Subcutaneous adipose tissue (tissue), 4 donors: ENCODE data around the gene ASB7. TPM values are rescaled to one million over a fixed set of nuclear protein-coding genes. Genes with fewer than 3 reads are reported as not detected.

ENCODE experiments used
- total RNA-seq, 4 donors: library from RNA; depleted of rRNA; stranded (reverse); fragments of >200 nt; gene quantifications; one replicate each; pipeline ENCODE4 v1.1.0, GENCODE V29; 2016
- TF ChIP-seq, protein P1 (sequence below): fragments of 450-650 bp; IDR thresholded peaks from one replicate; pipeline ENCODE4 v1.5.1; 2016; ENCODE audit warnings: low read depth, mild to moderate bottlenecking, control low read depth, antibody characterized with exemption, moderate library complexity

The ASB7 gene
- total RNA-seq, 4 donors from 2014 or later, result 9.7 to 14.5 (median 11.7) TPM

DNA sequence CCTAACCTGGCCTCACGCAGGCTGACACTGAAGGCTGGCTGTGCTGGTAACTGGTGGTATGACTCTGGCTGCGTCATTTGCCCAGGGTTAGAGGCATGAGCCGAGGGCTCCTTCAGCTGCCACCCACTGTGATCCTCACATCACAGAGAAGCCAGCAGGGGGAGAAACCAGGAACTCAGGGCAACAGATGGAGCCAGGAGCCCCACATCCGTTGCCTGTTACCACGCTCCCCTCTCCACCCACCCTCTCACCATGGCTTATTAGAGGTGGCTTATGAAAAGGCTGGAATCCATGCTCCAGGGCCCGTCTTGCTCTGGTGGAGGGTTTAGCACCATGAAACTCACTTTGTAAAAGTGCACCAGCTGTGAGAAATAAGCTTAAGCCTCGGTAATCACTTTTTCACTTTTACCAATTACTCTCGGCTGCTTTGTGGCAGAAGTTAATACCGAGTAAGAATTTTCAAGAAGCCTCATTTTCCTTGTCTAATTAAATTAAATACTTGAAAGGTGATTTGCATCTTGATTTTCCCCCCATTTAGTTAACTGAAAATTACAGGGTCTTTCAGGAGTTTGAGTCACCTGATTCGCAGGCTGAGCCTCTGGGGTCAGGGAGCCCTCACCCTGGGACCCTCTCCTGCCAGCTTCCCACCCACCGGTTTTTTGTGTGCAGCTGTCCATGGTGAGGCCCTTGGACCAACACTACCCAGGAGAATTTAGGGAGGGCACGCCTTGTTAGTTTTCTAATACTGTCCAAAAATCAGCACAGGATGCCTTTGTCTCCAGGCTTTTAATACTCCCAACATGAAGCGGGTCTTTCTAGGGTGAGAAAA, 60.9 kb downstream of the ASB7 start:
- TF ChIP-seq, protein P1, sequence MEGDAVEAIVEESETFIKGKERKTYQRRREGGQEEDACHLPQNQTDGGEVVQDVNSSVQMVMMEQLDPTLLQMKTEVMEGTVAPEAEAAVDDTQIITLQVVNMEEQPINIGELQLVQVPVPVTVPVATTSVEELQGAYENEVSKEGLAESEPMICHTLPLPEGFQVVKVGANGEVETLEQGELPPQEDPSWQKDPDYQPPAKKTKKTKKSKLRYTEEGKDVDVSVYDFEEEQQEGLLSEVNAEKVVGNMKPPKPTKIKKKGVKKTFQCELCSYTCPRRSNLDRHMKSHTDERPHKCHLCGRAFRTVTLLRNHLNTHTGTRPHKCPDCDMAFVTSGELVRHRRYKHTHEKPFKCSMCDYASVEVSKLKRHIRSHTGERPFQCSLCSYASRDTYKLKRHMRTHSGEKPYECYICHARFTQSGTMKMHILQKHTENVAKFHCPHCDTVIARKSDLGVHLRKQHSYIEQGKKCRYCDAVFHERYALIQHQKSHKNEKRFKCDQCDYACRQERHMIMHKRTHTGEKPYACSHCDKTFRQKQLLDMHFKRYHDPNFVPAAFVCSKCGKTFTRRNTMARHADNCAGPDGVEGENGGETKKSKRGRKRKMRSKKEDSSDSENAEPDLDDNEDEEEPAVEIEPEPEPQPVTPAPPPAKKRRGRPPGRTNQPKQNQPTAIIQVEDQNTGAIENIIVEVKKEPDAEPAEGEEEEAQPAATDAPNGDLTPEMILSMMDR, result no peak

DNA sequence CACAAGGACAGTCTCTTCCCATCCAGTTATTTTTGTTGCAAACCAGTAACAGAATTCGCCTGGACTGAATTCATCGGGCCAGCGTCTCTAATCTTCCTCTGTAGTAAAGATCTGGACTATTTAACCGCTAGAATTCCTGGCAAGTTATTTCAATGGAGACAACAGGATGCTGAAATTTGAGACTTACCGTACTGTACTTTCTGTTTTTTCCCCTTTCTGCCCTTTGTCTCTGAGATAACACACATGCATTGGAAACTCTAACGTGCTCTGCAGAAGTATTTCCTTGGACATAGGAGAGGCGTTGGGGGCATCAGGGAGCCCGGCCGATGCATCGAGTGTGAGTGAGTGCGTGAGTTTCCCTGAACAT, 61.5 kb downstream of the ASB7 start:
- TF ChIP-seq, protein P1, result no peak

GRCh38 chr15:100665570-100665969, 63.2 kb downstream of the ASB7 start:
- TF ChIP-seq, protein P1, result no peak

- TF ChIP-seq, protein P1, result no peak
These were observed 65.3 kb downstream of the ASB7 start for GRCh38 chr15:100667405-100668347.

- TF ChIP-seq, protein P1, result no peak
These were observed 66.0 kb downstream of the ASB7 start for GRCh38 chr15:100668348-100668745.

DNA sequence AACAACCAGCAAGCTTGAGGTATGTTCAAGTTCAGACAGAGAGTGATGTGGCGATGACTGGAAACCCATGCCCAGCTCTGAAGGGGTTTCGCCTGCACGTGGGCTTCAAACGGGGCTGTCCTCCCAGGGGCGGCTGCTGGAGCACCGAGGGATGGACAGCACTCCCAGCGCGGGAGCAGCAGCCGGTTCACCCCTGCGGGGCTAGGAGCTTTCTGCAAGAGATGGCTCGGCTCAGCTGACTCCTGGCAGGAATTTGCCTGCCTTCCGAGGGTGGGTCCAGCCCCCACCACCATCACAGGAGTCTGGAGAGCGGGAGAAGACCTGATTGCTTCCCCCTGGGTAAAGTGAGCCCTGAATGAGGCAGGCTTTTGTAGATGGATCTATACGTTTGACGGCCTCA, 66.9 kb downstream of the ASB7 start:
- TF ChIP-seq, protein P1, result no peak

DNA sequence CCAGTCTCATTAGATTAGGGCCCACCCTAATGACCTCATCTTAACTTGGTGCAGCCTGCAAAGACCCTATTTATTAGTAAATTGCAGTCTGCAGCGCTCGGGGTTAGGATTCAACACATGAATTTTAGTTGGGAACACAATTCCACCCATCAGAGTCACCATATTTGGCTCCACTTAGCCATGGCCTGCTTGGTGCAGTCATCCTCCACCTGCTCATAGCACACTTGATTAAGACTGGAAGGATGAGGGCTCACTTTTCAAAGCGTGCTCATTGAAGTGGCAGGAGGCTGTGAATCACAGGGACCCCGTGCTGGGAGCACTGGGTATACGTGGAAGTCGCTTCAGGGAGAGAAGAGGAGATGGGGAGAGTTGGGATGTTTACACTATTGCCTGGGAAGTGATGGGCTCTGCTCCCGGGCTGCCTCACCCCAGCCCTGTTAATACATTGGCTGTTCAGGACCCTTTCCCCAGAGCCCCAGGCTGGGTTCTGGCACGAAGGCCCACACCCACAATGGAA, 68.2 kb downstream of the ASB7 start:
- TF ChIP-seq, protein P1, result no peak
